ENCODE results near the gene GLOD5. TPM values are rescaled to one million over a fixed set of nuclear protein-coding genes. Genes with fewer than 3 reads are reported as not detected.

GLOD5 gene
- total and polyA plus RNA-seq, 8 donors = 0.84 to 2.5 (median 1.6) TPM

DNA sequence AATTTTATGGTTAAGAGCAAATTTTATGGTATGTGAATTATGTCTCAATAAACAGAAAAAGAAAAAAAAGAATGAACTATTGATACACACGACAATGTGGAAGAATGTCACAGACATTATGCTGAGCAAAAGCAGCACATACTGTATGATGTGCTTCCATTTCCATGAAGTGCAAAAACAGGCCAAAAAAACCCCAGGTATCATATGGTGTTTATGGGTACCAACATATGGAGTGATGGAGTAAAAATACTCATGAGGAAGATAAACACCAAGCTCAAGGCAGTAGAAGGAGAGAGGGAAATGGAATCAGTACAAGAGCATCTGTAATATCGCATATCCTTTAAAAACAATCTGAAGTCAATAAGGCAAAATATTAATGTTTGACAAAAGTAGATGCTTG is 20.7 kb downstream of the GLOD5 start:
- Histone ChIP-seq H3K27me3 (no peaks in the 10 kb centered on the region), H3K4me1 (no peaks in the 10 kb centered on the region), H3K4me3 (no peak overlapping the region), H3K36me3 (no peaks in the 10 kb centered on the region), H3K27ac (no peak overlapping the region), H3K9me3 (no peaks in the 10 kb centered on the region)
- DNase-seq (no peak), ATAC-seq (no peak)
- intact Hi-C loops (cut with DNase I) = no loop called here
- TF ChIP-seq, protein P1, sequence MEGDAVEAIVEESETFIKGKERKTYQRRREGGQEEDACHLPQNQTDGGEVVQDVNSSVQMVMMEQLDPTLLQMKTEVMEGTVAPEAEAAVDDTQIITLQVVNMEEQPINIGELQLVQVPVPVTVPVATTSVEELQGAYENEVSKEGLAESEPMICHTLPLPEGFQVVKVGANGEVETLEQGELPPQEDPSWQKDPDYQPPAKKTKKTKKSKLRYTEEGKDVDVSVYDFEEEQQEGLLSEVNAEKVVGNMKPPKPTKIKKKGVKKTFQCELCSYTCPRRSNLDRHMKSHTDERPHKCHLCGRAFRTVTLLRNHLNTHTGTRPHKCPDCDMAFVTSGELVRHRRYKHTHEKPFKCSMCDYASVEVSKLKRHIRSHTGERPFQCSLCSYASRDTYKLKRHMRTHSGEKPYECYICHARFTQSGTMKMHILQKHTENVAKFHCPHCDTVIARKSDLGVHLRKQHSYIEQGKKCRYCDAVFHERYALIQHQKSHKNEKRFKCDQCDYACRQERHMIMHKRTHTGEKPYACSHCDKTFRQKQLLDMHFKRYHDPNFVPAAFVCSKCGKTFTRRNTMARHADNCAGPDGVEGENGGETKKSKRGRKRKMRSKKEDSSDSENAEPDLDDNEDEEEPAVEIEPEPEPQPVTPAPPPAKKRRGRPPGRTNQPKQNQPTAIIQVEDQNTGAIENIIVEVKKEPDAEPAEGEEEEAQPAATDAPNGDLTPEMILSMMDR (IDR thresholded peaks at IDR 0.05) = no peak

DNA sequence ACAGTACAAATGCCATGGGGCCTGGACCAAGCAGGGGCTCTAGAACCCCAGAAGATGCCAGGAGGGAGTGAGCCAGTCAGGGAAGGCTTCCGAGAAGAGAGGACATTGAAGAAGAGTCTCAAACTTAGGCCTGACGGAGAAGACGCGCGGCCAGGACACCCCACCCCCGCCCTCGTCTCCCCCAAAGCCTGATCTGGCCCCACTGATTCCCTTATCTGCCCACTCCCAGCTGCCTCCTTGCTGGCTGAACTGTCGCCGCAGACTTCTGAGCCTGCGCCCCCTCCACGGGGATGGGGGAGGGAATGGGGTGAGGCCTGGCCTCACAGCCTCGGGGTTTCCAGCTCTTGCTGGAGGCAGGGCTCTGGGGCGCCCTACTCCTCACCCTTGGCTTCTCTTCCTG is 21.2 kb downstream of the GLOD5 start:
- Histone ChIP-seq H3K27me3 (no peaks in the 10 kb centered on the region), H3K4me1 (no peaks in the 10 kb centered on the region), H3K4me3 (no peak overlapping the region), H3K27ac (no peak overlapping the region), H3K9me3 (no peaks in the 10 kb centered on the region), H3K36me3 (no peaks in the 10 kb centered on the region)
- intact Hi-C loops (cut with DNase I) = no loop called here
- TF ChIP-seq, protein P1 (IDR thresholded peaks at IDR 0.05) = no peak
- ATAC-seq (no peak), DNase-seq (no peak)

DNA sequence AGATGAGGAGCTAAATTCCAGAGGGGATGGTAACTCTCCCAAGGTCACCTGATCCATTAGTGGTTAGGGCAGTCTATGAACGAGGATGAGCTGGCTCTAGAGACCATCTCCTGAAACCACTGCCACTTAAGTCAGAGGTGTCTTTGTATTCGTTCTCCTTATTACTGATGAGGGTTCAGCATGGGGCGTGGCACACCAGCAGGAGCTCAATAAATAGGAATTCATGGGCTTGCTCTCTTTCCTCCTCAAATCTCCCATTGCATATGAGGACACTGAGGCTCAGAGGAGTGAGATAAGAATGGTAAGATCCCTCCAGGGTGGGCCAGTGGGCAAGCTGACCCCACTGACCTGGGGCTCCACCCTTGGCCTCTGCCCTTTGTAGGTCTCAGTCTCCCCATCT is 23.2 kb downstream of the GLOD5 start:
- Histone ChIP-seq H3K27me3 (no peaks in the 10 kb centered on the region), H3K36me3 (no peaks in the 10 kb centered on the region)
- no peak for DNase-seq

DNA sequence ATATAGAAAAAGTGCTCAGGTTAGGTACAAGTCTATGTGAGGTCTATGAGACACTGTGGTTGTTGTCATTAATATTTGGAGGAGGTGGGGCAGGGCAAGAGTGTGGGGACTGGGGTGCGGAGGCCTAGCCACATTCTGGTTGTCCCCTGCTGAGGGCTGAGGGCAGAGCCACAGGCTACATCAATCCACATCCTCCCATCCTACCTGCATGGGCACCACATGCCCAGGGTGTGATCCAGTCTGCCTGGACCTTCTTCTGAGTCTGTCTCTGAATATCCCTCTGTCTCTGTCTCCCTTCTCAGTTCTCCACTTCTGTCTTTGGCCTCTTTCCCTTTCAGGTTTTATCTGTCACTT is 23.6 kb downstream of the GLOD5 start:
- Histone ChIP-seq H3K36me3 (no peaks in the 10 kb centered on the region), H3K9me3 (no peaks in the 10 kb centered on the region), H3K27ac (no peak overlapping the region), H3K27me3 (no peaks in the 10 kb centered on the region), H3K4me3 (no peak overlapping the region), H3K4me1 (no peaks in the 10 kb centered on the region)
- intact Hi-C loops (cut with DNase I) = no loop called here
- DNase-seq = no peak
- no peak for ATAC-seq
- TF ChIP-seq, protein P1 (IDR thresholded peaks at IDR 0.05) = no peak

More for the DNA sequence above, 23.2 kb downstream of the GLOD5 start:
- Histone ChIP-seq H3K4me3 (no peak overlapping the region), H3K9me3 (no peaks in the 10 kb centered on the region), H3K27ac (no peak overlapping the region), H3K4me1 (no peaks in the 10 kb centered on the region)
- intact Hi-C loops (cut with DNase I) = no loop called here
- TF ChIP-seq, protein P1 (IDR thresholded peaks at IDR 0.05) = no peak
- ATAC-seq = no peak

DNA sequence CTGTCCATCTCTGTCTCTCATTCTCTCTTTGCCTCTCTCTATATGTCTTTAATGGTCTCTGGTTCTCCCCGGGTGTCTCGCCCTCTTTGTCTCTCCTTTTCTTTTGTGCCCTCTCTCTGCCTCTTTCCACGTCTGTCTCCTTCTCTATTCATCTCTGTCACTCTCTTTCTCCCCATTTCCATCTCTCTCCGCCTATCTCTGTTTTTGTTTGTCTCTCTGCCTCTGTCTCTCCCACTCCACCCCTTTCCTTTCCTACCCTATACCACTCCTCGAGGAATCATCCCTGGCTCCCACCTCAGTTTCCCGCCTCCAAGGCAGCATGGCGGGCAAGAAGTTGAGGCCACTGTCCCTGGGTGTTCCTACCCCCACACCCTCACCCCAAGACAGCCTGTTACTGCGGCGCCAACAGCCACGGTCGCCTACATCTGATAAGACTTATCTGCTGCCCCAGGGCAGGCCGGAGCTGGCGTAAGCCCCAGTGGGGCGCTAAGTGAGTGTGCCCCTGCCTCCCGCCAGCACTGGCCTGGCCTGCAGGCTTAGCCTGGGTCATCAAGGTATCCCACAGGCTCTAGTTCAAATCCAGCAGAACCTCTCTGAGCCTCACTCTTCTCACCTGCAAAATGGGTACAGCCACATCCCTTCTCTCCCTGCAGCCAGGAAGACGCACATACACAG is 24.1 kb downstream of the GLOD5 start:
- intact Hi-C loops (cut with DNase I) = no loop called here
- Histone ChIP-seq H3K9me3 (no peaks in the 10 kb centered on the region), H3K27me3 (no peaks in the 10 kb centered on the region), H3K4me3 (no peak overlapping the region), H3K4me1 (no peaks in the 10 kb centered on the region), H3K27ac (no peak overlapping the region), H3K36me3 (no peaks in the 10 kb centered on the region)
- TF ChIP-seq, protein P1 (IDR thresholded peaks at IDR 0.05) = no peak
- ATAC-seq = no peak
- DNase-seq = no peak

All from left lung (tissue), 10 donors.